Ishikawa (cell line): ENCODE measurements around the gene KRTAP5-10.
"Not testable (repeated sequence)": the region's sequence is repeated elsewhere in the genome, so short reads cannot be mapped to it uniquely, and the experiment has no call there.

ENCODE experiments used
- EP300 ChIP-seq: IDR thresholded peaks from 2 replicates; pipeline ENCODE4 v1.6.1; 2012; ENCODE audit warnings: borderline replicate concordance
- MAX ChIP-seq: IDR thresholded peaks from 2 replicates; pipeline ENCODE4 v1.6.1; 2012
- RAD21 ChIP-seq: IDR thresholded peaks from 2 replicates; pipeline ENCODE4 v1.6.1; 2012; ENCODE audit warnings: low read depth

- not testable (repeated sequence) for TF ChIP-seq EP300, MAX, RAD21
Measured at GRCh38 chr11:71611218-71611910, 46.0 kb downstream of the KRTAP5-10 start.
